Activated CD4-positive, CD25-positive, alpha-beta regulatory T cell treated with anti-CD3 and anti-CD28 coated beads, Interleukin-2, amount 50 U/mL, for 16 hours (primary cell): ENCODE measurements around the gene CSH2.
A peak's percentile ranks its signal among the peaks of the same experiment; 100 is the strongest.
"Not testable (repeated sequence)": the region's sequence is repeated elsewhere in the genome, so short reads cannot be mapped to it uniquely, and the experiment has no call there.

Source experiments
- DNase-seq: peaks from one replicate; pipeline ENCODE4 v3.0.0-alpha.2; 2020; ENCODE audit warnings: low read depth, low spot score

Gene CSH2

DNA sequence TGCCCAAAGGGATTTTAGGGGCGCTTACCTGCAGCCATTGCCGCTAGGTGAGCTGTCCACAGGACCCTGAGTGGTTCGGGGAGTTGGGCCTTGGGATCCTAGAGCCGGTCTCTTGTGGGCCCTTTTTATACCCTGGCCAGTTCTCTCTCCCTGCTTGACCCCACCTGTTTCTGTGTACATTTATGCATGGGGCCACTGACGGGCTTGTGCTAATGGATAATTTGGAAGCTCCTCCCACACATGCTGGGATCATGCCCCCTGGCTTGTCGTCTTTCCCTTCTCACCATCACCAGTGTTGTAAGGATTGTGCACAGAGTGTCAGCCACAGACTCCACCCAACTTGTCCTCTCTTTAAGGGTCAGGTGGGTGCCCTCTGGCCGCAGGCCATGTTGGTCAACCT is at the start of gene CSH2:
Gene CSH2, minus strand, starts transcription at position 101 of the 400 bp plus-strand sequence. Its CDS starts 63 bp downstream, at position 38.
- DNase-seq = not testable (repeated sequence)

DNA sequence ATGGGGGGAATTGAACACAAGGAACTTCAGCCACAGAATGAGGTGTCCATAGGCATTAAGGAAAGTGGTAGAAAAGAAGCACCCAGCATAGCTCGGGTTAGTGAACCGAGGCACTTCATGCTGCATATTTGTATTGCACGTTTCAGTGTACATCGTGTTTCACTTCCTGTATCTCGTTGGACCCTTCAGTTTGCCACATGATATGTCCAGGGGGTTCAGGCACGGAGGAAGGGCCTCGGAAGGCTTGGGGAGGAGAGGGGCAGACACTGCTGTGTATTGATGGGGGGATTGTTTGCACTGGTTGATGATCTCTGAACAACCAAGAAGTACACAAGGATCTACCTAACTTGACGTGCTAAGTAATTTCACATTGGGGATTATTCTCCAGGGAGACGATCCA is 48.9 kb upstream of the CSH2 start:
- not testable (repeated sequence) for DNase-seq

DNA sequence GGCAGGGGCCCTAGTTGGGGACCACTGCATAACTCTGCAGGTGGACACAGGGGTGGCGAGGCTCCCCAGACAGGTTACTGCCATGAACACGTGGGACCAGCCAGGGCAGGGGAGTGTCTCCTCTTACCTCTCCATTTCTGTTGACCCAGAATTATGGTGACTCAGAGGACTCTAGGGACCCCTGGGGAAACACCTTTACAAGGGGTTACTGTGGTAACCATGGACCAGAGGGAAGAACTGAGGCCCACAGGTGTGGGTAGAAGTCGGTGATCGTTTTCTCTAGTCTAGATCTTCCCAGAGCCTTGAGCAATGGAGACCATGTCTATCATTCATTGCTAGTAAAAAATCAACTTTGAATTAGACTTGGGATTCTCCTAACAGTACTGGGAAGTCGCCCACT is 47.3 kb upstream of the CSH2 start:
- DNase-seq = not testable (repeated sequence)

DNA sequence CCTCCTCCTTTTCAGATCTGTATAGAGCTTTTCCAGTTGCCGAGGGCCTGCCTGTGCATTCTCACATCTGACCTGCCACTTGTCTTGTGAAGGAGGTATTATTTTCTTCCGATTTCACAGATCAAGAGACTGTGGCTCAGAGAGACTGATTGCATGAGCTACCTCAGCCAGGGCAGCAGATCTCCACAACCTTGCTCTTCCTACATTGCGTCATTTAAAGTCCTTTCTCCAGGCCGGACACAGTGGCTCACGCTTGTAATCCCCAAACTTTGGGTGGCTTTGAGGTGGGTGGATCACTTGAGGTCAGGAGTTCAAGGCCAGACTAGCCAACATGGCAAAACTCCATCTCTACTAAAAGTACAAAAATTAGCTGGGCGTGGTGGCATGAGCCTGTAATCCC is 46.6 kb upstream of the CSH2 start:
- not testable (repeated sequence) for DNase-seq

DNA sequence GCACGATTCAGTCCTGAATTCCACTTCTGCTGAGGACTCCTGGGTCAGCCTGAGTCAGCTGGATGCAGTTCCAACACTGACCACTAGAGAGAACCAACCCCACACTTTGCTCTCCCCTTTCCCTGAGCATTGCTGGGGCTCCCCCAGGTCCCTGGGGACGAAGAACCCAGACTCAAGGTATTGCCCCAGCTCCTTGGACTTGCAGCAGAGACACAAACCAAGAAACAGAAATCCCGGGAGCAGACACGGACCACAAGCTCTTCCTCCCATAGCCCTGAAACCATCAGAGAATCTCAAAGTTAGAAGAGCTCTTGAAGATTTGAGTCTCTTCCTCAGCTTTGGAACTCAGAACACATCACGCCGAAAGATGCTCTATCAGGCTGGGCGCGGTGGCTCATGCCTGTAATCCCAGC is 45.8 kb upstream of the CSH2 start:
- peak; percentile 44 for DNase-seq

DNA sequence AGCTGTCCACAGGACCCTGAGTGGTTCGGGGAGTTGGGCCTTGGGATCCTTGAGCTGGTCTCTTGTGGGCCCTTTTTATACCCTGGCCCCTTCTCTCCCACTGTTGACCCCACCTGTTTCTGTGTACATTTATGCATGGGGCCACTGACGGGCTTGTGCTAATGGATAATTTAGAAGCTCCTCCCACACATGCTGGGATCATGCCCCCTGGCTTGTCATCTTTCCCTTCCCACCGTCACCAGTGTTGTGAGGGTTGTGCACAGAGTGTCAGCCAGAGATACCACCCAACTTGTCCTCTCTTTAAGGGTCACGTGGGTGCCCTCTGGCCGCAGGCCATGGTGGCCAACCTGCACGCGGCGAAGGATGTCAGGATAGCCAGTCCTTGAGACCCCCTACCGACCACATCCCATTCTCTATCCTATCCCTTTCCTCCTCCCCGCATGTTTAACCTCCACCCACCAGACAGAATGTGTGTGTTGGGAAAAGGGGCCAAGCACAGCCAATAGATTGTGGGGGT is 45.4 kb upstream of the CSH2 start, which contains the start of gene GH1:
Gene GH1, minus strand, starts transcription at position 51 of the 517 bp plus-strand sequence. CDS start 63 bp downstream, outside the sequence.
- DNase-seq = not testable (repeated sequence)

DNA sequence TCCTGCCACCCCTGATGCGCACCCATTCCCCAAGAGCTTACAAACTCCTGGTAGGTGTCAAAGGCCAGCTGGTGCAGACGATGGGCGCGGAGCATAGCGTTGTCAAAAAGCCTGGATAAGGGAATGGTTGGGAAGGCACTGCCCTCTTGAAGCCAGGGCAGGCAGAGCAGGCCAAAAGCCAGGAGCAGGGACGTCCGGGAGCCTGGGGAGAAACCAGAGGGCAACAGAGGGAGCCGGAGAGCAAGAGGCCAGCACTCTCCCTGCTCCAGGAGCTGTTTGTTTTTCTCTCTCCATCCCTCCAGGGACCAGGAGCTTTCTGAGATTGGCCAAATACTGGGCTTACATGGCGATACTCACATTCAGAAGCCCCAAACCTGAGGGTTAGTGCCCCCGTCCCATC is 44.8 kb upstream of the CSH2 start:
- DNase-seq = no peak

DNA sequence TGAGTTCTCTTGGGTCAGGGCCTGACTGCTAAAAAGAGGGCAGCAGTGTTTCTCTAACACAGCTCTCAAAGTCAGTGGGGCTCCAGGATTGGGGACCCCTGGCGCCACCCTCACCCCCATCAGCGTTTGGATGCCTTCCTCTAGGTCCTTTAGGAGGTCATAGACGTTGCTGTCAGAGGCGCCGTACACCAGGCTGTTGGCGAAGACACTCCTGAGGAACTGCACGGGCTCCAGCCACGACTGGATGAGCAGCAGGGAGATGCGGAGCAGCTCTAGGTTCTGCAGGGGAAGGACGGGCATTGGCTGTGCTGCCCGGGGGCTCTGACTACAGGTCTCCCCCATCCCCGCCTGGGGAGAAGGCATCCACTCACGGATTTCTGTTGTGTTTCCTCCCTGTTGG is 44.2 kb upstream of the CSH2 start:
- no peak for DNase-seq

DNA sequence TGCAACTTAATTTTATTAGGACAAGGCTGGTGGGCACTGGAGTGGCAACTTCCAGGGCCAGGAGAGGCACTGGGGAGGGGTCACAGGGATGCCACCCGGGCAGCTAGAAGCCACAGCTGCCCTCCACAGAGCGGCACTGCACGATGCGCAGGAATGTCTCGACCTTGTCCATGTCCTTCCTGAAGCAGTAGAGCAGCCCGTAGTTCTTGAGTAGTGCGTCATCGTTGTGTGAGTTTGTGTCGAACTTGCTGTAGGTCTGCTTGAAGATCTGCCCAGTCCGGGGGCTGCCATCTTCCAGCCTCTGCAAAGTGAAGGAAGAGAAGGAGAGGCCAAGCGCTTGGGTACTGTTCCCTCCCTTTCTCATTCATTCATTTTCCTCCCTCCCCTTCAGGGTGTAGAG is 43.7 kb upstream of the CSH2 start:
- DNase-seq = not testable (repeated sequence)

DNA sequence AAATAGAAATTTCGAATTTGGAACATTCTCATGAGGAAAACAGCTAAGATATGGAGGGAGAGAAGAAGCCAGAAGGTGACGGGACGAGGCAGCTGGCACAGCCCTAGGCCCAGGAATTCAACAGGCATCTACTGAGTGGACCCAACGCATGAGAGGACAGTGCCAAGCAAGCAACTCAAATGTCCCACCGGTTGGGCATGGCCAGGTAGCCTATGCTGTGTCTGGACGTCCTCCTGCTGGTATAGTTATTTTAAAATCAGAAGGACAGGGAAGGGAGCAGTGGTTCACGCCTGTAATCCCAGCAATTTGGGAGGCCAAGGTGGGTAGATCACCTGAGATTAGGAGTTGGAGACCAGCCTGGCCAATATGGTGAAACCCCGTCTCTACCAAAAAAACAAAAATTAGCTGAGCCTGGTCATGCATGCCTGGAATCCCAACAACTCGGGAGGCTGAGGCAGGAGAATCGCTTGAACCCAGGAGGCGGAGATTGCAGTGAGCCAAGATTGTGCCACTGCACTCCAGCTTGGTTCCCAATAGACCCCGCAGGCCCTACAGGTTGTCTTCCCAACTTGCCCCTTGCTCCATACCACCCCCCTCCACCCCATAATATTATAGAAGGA is 43.2 kb upstream of the CSH2 start:
- no peak for DNase-seq

DNA sequence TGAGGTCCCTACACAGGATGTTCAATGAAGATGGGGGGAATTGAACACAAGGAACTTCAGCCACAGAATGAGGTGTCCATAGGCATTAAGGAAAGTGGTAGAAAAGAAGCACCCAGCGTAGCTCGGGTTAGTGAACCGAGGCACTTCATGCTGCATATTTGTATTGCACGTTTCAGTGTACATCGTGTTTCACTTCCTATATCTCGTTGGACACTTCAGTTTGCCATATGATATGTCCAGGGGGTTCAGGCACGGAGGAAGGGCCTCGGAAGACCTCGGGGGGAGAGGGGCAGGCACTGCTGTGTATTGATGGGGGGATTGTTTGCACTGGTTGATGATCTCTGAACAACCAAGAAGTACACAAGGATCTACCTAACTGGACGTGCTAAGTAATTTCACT is 42.3 kb upstream of the CSH2 start:
- DNase-seq = not testable (repeated sequence)

DNA sequence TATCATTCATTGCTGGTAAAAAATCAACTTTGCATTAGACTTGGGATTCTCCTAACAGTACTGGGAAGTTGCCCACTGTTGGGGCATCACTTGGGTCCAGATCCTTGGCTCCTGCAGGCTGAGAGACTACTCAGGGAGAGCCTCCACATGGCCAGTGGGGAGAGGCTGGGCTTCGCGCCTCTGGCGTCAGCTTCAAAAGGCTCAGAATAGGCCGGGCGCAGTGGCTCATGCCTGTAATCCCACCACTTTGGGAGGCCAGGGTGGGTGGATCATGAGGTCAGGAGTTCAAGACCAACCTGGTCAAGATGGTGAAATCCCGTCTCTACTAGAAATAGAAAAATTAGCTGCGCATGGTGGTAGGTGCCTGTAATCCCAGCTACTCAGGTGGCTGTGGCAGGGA is 41.0 kb upstream of the CSH2 start:
- DNase-seq = no peak

DNA sequence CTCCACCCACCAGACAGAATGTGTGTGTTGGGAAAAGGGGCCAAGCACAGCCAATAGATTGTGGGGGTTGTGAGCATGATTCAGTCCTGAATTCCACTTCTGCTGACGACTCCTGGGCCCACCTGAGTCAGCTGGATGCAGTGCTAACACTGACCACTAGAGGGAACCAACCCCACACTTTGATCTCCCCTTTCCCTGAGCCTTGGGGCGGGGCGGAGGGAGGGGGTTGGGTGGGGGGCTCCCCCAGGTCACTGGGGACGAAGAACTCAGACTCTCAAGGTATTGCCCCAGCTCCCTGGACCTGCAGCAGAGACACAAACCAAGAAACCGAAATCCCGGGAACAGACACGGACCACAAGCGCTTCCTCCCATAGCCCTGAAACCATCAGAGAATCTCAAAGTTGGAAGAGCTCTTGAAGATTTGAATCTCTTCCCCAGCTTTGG is 38.2 kb upstream of the CSH2 start:
- DNase-seq = peak; percentile 40

DNA sequence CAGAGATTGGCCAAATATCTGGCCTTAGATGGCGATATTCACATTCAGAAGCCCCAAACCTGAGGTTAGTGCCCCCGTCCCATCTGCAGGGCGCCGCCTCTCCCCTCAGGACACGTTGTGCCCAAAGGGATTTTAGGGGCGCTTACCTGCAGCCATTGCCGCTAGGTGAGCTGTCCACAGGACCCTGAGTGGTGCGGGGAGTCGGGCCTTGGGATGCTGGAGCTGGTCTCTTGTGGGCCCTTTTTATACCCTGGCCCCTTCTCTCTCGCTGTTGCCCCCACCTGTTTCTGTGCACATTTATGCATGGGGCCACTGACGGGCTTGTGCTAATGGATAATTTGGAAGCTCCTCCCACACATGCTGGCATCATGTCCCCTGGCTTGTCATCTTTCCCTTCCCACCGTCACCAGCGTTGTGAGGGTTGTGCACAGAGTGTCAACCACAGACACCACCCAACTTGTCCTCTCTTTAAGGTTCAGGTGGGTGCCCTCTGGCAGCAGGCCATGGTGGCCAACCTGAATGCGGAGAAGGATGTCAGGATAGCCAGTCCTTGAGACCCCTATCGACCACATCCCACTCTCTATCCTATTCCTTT is 37.7 kb upstream of the CSH2 start, which contains the start of gene CSHL1:
Gene CSHL1, minus strand, starts transcription at position 218 of the 595 bp plus-strand sequence. Its CDS starts 62 bp downstream, at position 156.
- DNase-seq = no peak

DNA sequence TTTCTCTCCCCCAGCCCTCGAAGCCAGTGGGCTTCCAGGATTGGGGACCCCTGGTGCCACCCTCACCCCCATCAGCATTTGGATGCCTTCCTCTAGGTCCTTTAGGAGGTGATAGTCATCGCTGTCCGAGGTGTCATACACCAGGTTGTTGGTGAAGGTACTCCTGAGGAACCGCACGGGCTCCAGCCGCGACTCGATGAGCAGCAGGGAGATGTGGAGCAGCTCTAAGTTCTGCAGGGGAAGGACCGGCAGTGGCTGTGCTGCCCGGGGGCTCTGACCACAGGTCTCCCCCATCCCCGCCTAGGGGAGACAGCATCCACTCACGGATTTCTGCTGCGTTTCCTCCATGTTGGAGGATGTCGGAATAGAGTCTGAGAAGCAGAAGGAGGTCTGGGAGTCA is 36.6 kb upstream of the CSH2 start:
- DNase-seq = no peak

DNA sequence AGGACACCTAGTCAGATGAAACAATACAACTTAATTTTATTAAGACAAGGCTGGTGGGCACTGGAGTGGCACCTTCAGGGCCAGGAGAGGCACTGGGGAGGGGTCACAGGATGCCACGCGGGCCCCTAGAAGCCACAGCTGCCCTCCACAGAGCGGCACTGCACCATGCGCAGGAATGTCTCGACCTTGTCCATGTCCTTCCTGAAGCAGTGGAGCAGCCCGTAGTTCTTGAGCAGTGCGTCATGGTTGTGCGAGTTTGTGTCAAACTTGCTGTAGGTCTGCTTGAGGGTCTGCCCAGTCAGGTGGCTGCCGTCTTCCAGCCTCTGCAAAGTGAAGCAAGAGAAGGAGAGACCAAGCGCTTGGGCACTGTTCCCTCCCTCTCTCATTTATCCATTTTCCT is 36.1 kb upstream of the CSH2 start:
- not testable (repeated sequence) for DNase-seq

DNA sequence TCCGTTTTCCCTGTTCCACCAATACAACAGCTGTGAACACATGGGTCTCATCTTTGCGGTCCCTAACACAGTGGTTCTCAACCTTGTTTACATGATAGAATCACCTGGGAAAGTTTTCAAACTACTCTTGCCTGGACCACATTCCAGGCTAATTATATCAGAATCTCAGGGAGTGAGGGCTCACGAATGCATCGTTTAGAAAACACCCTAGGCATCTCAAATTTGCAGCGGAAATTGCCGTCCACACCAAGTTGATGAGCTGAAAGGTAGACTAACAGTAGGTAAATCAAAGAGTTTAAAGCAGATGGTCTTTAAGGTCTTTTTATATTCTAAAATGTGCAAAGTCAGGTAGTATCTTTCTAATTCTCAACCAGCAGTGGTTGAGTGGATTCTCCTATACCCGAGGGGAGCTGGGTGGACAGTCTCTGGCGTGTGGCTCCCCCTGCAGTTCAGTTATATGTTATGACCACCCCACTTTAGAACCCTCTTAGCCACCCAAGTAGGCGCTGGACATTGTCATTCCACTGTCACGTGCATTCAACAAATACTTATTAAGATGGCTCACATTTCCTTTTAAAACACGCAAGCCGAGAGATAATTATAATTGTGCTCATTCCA is 33.8 kb upstream of the CSH2 start:
- not testable (repeated sequence) for DNase-seq

DNA sequence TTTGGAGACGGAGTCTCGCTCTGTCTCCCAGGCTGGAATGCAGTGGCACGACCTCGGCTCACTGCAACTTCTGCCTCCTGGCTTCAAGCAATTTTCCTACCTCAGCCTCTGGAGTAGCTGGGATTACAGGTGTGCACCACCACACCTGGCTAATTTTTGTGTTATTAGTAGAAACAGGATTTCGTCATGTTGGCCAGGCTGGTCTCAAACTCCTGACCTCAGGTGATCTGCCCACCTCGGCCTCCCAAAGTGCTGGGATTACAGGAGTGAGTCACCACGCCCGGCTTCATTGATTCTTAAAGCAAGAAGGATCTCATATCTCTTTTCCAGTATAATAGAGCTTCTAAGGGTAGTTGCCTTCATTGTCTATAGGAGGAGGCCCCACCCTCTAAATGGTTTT is 31.3 kb upstream of the CSH2 start:
- not testable (repeated sequence) for DNase-seq

DNA sequence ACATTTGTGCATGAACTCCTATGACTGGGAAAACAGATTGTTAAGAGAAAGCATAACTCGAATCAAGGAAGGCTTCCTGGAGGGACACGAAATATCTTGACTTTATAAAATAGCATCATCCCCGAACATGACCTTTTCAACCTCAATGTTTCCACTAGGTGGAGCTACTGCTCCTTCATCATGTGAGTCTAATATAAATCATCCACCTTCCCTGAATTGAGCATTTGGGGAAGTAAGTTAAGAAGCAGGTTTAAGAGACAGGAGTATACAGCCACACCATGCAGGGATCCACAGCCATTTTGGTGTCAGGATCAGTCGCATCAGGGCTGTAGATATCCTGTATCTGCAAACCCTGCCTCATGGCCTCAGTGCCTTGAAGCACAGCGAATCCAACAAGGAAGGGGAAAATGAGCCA is 30.3 kb upstream of the CSH2 start:
- not testable (repeated sequence) for DNase-seq

DNA sequence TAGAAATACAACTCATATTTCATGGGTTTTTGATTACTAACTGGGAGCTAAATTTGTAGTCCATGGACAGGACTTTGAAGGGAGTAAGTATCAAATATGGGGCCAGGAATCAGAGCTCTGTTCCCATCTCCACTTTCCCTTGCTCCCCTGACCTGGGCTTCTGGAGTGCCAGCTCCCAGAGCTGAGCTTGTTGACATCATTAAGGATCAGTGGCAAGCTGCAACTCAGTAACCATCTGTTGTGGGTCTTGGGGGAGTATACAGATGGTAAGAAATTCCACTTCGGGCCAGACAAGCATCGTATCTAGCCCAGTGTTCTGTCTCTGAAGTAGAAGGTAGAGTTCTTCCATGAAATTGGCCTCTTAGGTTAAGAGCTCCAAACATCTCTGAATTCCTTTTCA is 28.5 kb upstream of the CSH2 start:
- not testable (repeated sequence) for DNase-seq

DNA sequence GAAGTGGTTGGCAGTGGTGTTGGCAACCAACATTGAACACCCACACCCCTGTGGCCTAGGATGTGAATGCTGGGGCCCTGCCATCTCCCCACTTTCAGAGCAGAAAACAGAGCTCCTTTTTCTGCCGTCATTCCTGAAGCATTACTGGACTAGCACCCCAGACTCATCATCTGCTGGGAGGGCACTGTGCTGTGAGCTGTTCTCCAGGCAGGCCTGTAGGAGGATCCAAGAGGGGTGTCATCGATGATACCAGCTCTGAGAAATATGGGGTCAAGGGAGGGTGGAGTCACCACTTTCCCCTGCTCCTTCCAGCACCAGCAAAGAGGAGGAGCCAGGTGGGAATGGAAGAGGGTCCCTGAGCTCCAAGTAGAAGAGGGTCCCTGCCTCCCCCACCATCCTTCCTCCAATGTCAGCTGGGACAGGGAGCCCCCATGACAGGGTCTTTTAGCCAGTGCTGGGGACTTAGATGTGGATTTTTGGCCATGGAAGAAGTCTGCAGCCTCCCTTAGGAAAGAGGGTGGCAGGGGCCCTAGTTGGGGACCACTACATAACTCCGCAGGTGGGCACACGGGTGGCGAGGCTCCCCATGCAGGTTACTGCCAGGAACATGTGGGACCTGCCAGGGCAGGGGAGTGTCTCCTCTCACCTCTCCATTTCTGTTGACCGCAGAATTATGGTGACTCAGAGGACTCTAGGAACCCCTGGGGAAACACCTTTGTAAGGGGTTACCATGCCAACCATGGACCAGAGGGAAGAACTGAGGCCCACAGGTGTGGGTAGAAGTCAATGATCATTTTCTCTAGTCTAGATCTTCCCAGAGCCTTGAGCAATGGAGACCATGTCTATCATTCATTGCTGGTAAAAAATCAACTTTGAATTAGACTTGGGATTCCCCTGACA is 25.7 kb upstream of the CSH2 start:
- DNase-seq = not testable (repeated sequence)
